DND-41 (cell line): ENCODE data around the gene LLGL1.

Source experiments
- ATAC-seq: fragments of 200-7000 bp; cut with Tn5 transposase; 3 replicates; pipeline ENCODE4 v1.9.1; 2021; ENCODE audit warnings: low read depth; ENCODE audit not compliant: insufficient read depth
- DNase-seq: peaks from one replicate; pipeline ENCODE4 v3.0.0-alpha.2; 2020
- H2AFZ ChIP-seq: 2 replicates; pipeline ENCODE4 v1.6.0; 2012; ENCODE audit warnings: low read depth, low read length
- H3K27ac ChIP-seq: 2 replicates; pipeline ENCODE4 v1.5.1; 2012; ENCODE audit warnings: low read length, inconsistent platforms
- H3K27me3 ChIP-seq: fragments of 200-600 bp; sonication (generic); 2 replicates; pipeline ENCODE4 v1.6.0; 2012; ENCODE audit warnings: low read length, mild to moderate bottlenecking, inconsistent platforms; ENCODE audit not compliant: insufficient read depth, poor library complexity
- H3K36me3 ChIP-seq: 2 replicates; pipeline ENCODE4 v1.5.1; 2012; ENCODE audit warnings: low read length, inconsistent platforms; ENCODE audit not compliant: insufficient read depth
- H3K4me1 ChIP-seq: 2 replicates; pipeline ENCODE4 v1.5.1; 2012; ENCODE audit warnings: mild to moderate bottlenecking, low read length; ENCODE audit not compliant: insufficient read depth
- H3K4me2 ChIP-seq: 2 replicates; pipeline ENCODE4 v1.6.0; 2012; ENCODE audit warnings: mild to moderate bottlenecking, moderate library complexity, low read length, inconsistent platforms; ENCODE audit not compliant: insufficient read depth
- H3K4me3 ChIP-seq, 2 experiments: fragments of 200-600 bp in 1 of 2; shearing (Covaris generic) in 1 of 2; 2 replicates each; pipeline ENCODE4 v1.5.1; 2012 to 2016; ENCODE audit warnings: inconsistent platforms in 2 of 2, low read length in 2 of 2, mild to moderate bottlenecking in 2 of 2, low read depth in 1 of 2, moderate library complexity in 1 of 2
- H3K79me2 ChIP-seq: 2 replicates; pipeline ENCODE4 v1.6.0; 2012; ENCODE audit warnings: low read length, inconsistent platforms; ENCODE audit not compliant: insufficient read depth
- H3K9ac ChIP-seq: 2 replicates; pipeline ENCODE4 v1.6.0; 2012; ENCODE audit warnings: low read depth, mild to moderate bottlenecking, inconsistent platforms, low read length, moderate library complexity
- H3K9me3 ChIP-seq: 2 replicates; pipeline ENCODE4 v1.5.1; 2012; ENCODE audit warnings: low read length, moderate library complexity, mild to moderate bottlenecking, inconsistent platforms; ENCODE audit not compliant: insufficient read depth, severe bottlenecking
- H4K20me1 ChIP-seq: 2 replicates; pipeline ENCODE4 v1.6.0; 2012; ENCODE audit warnings: low read length; ENCODE audit not compliant: insufficient read depth
- CTCF ChIP-seq: IDR thresholded peaks from 2 replicates; pipeline ENCODE4 v1.5.1; 2012; ENCODE audit warnings: borderline replicate concordance, low read length, moderate library complexity, mild to moderate bottlenecking; ENCODE audit not compliant: poor library complexity, severe bottlenecking; ENCODE audit errors: extremely low read depth
- EZH2 ChIP-seq: IDR thresholded peaks from 3 replicates; pipeline ENCODE4 v1.6.1; 2012; ENCODE audit warnings: borderline replicate concordance, low read depth, mild to moderate bottlenecking, moderate library complexity, low read length, inconsistent platforms; ENCODE audit not compliant: severe bottlenecking

Gene LLGL1

GRCh38 chr17:18252160-18252559, 26.7 kb downstream of the LLGL1 start:
- peaks cover 10% of the 10 kb centered on the region for H3K4me1 ChIP-seq
- no peaks in the 10 kb centered on the region for H3K9me3 ChIP-seq
- no peak overlapping the region for H3K4me3 ChIP-seq
- no peak overlapping the region for H2AFZ ChIP-seq
- H3K36me3 ChIP-seq: peaks cover 94% of the 10 kb centered on the region
- no peak overlapping the region for H3K9ac ChIP-seq
- TF ChIP-seq CTCF: no peak
- TF ChIP-seq EZH2: no peak
- ATAC-seq (no peak), DNase-seq (no peak)
- no peaks in the 10 kb centered on the region for H3K27me3 ChIP-seq
- no peak overlapping the region for H3K27ac ChIP-seq
- peaks cover 43% of the 10 kb centered on the region for H4K20me1 ChIP-seq
- H3K79me2 ChIP-seq: peaks cover 13% of the 10 kb centered on the region
- H3K4me2 ChIP-seq: no peak overlapping the region

- H3K4me2 ChIP-seq: no peak overlapping the region
- H3K27me3 ChIP-seq: no peaks in the 10 kb centered on the region
- no peak overlapping the region for H3K27ac ChIP-seq
- no peak overlapping the region for H3K9ac ChIP-seq
- H3K36me3 ChIP-seq: peaks cover 82% of the 10 kb centered on the region
- peaks cover 42% of the 10 kb centered on the region for H4K20me1 ChIP-seq
- peaks cover 25% of the 10 kb centered on the region for H3K79me2 ChIP-seq
- peaks cover 18% of the 10 kb centered on the region for H3K4me1 ChIP-seq
- H2AFZ ChIP-seq: no peak overlapping the region
- TF ChIP-seq CTCF (no peak), EZH2 (no peak)
- ATAC-seq (no peak), DNase-seq (no peak)
- H3K9me3 ChIP-seq: no peaks in the 10 kb centered on the region
- no peak overlapping the region for H3K4me3 ChIP-seq
Observed at GRCh38 chr17:18253187-18253884, 27.9 kb downstream of the LLGL1 start.

GRCh38 chr17:18253947-18254821, 28.7 kb downstream of the LLGL1 start:
- H3K4me1 ChIP-seq: peaks cover 24% of the 10 kb centered on the region
- H3K9ac ChIP-seq: no peak overlapping the region
- peaks cover 30% of the 10 kb centered on the region for H3K79me2 ChIP-seq
- no peak overlapping the region for H3K27ac ChIP-seq
- no peak overlapping the region for H3K4me2 ChIP-seq
- H3K4me3 ChIP-seq: no peak overlapping the region
- no peak for DNase-seq
- no peaks in the 10 kb centered on the region for H3K27me3 ChIP-seq
- H2AFZ ChIP-seq: no peak overlapping the region
- peaks cover 74% of the 10 kb centered on the region for H3K36me3 ChIP-seq
- H4K20me1 ChIP-seq: peaks cover 42% of the 10 kb centered on the region
- ATAC-seq: no peak
- no peaks in the 10 kb centered on the region for H3K9me3 ChIP-seq
- TF ChIP-seq EZH2: no peak
- TF ChIP-seq CTCF: no peak
